Hepatocyte (in vitro differentiated cells): ENCODE measurements around the gene CRTAC1. TPM values are rescaled to one million over a fixed set of nuclear protein-coding genes. Genes with fewer than 3 reads are reported as not detected.

Experiments used
- DNase-seq: peaks from one replicate; pipeline ENCODE4 v3.0.0-alpha.2; 2016; ENCODE audit warnings: low spot score
- H2AFZ ChIP-seq: fragments of 200-600 bp; sonication (generic); 2 replicates; pipeline ENCODE4 v1.6.0; 2016; ENCODE audit warnings: antibody characterized with exemption, mild to moderate bottlenecking
- H3K27ac ChIP-seq: fragments of 200-600 bp; sonication (generic); 2 replicates; pipeline ENCODE4 v1.5.1; 2016; ENCODE audit warnings: mild to moderate bottlenecking
- H3K27me3 ChIP-seq: fragments of 200-600 bp; sonication (generic); 2 replicates; pipeline ENCODE4 v1.6.1; 2016
- H3K36me3 ChIP-seq: fragments of 200-600 bp; sonication (generic); replicated peaks from 2 replicates; pipeline ENCODE4 v1.5.1; 2016; ENCODE audit warnings: low read depth; ENCODE audit not compliant: insufficient read depth
- H3K4me1 ChIP-seq: fragments of 200-600 bp; sonication (generic); 2 replicates; pipeline ENCODE4 v1.5.1; 2016; ENCODE audit warnings: mild to moderate bottlenecking, moderate library complexity; ENCODE audit not compliant: insufficient read depth
- H3K4me2 ChIP-seq: fragments of 200-600 bp; sonication (generic); 2 replicates; pipeline ENCODE4 v1.6.0; 2016
- H3K4me3 ChIP-seq: fragments of 200-600 bp; sonication (generic); 2 replicates; pipeline ENCODE4 v1.5.1; 2016; ENCODE audit warnings: mild to moderate bottlenecking
- H3K79me2 ChIP-seq: fragments of 200-600 bp; sonication (generic); 2 replicates; pipeline ENCODE4 v1.6.0; 2017; ENCODE audit warnings: mild to moderate bottlenecking
- H3K9me2 ChIP-seq: fragments of 200-600 bp; sonication (generic); replicated peaks from 2 replicates; pipeline ENCODE4 v1.6.0; 2017; ENCODE audit warnings: mild to moderate bottlenecking; ENCODE audit not compliant: insufficient read depth
- H3K9me3 ChIP-seq: fragments of 200-600 bp; sonication (generic); 2 replicates; pipeline ENCODE4 v1.5.1; 2016; ENCODE audit warnings: low read depth, mild to moderate bottlenecking
- H4K20me1 ChIP-seq: fragments of 200-600 bp; sonication (generic); 2 replicates; pipeline ENCODE4 v1.6.0; 2016; ENCODE audit warnings: mild to moderate bottlenecking; ENCODE audit not compliant: insufficient read depth, poor library complexity, severe bottlenecking
- EZH2 ChIP-seq: fragments of 200-600 bp; sonication (generic); IDR thresholded peaks from 2 replicates; pipeline ENCODE4 v1.6.1; 2016; ENCODE audit warnings: antibody characterized with exemption, mild to moderate bottlenecking, borderline replicate concordance
- EZH2phosphoT487 ChIP-seq: fragments of 200-600 bp; sonication (generic); IDR thresholded peaks from one replicate; pipeline ENCODE4 v1.6.1; 2018; ENCODE audit warnings: antibody characterized with exemption, mild to moderate bottlenecking, low read depth, moderate library complexity; ENCODE audit not compliant: unreplicated experiment, severe bottlenecking
- WGBS: methylation state at CpG from one replicate; pipeline ENCODE4 v1.1.6; 2016; ENCODE audit warnings: low lambda C conversion rate; ENCODE audit errors: missing lambda C conversion rate; 5-methylcytosine and 5-hydroxymethylcytosine counted together
- polyA plus RNA-seq: library from polyadenylated mRNA; unstranded; fragments of >200 nt; fragmentation: Nextera tagmentation; extraction: Ambion mirVana; gene quantifications from 2 replicates; pipeline ENCODE4 v1.2.1, GENCODE V29; 2016
- total RNA-seq: library from RNA; depleted of rRNA; stranded (reverse); fragments of >200 nt; gene quantifications from 2 replicates; pipeline ENCODE4 v1.2.3, GENCODE V29; 2014
- TF ChIP-seq, protein P1 (sequence below): fragments of 200-600 bp; sonication (generic); IDR thresholded peaks from 2 replicates; pipeline ENCODE4 v1.5.1; 2016; ENCODE audit warnings: antibody characterized with exemption, mild to moderate bottlenecking; ENCODE audit not compliant: poor library complexity

Gene CRTAC1, protein sequence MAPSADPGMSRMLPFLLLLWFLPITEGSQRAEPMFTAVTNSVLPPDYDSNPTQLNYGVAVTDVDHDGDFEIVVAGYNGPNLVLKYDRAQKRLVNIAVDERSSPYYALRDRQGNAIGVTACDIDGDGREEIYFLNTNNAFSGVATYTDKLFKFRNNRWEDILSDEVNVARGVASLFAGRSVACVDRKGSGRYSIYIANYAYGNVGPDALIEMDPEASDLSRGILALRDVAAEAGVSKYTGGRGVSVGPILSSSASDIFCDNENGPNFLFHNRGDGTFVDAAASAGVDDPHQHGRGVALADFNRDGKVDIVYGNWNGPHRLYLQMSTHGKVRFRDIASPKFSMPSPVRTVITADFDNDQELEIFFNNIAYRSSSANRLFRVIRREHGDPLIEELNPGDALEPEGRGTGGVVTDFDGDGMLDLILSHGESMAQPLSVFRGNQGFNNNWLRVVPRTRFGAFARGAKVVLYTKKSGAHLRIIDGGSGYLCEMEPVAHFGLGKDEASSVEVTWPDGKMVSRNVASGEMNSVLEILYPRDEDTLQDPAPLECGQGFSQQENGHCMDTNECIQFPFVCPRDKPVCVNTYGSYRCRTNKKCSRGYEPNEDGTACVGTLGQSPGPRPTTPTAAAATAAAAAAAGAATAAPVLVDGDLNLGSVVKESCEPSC
- 0.47 and 0.84 TPM in 2 replicates for total RNA-seq
- polyA plus RNA-seq: 0.76 and 1.6 TPM in 2 replicates

DNA sequence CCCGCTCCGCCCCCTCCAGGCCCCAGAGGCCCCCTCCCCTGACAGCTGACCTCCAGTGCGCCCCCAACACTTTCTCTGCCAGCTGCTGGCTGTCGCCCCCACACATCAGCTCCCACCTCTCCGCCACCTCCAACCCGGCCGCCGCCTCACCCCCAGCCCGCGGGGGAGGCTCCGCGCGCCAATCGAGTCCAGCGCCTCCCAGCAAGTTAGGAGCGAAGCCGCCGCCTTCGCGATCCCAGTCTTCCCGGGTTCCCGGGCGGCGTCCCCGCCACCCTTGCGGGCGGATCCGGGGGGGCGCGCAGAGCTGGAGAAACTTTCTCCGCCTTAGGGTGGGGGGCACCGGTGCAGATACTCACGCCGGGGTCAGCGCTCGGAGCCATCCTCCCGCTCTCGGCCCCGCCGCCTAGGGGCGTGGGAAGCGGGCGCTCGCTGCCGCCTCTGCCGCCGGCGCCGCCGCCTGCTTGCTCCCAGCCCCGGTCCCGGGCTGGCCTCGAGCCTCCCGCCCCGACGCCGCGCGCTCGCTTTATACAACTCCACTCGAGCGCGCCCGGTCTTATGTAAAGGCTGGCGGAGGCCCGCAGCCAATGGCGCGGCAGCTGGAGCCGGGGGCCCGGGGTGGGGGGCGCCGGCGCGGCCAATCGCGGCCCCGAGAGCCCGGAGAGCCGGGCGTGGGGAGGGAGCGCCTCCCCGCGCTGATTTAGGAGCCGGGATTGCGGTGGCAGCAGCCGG is at the start of gene CRTAC1:
Gene CRTAC1 (minus strand): TSS at position 529 of the 729 bp plus-strand sequence. CDS start 149 bp downstream, at position 380.
- no peaks in the 10 kb centered on the region for H3K9me2 ChIP-seq
- H3K79me2 ChIP-seq: no peaks in the 10 kb centered on the region
- H4K20me1 ChIP-seq: no peaks in the 10 kb centered on the region
- no peak within 1 kb of the TSS for H3K27ac ChIP-seq
- peak within 1 kb of the TSS; percentile 20 for H3K4me3 ChIP-seq
- peaks cover 92% of the 10 kb centered on the region for H3K27me3 ChIP-seq
- H2AFZ ChIP-seq: no peak within 1 kb of the TSS
- H3K4me2 ChIP-seq: peak within 1 kb of the TSS; percentile 94
- no peaks in the 10 kb centered on the region for H3K36me3 ChIP-seq
- H3K9me3 ChIP-seq: no peaks in the 10 kb centered on the region
- TF ChIP-seq EZH2phosphoT487 (peak; percentile 11), EZH2 (peak; percentile 23)
- TF ChIP-seq, protein P1, sequence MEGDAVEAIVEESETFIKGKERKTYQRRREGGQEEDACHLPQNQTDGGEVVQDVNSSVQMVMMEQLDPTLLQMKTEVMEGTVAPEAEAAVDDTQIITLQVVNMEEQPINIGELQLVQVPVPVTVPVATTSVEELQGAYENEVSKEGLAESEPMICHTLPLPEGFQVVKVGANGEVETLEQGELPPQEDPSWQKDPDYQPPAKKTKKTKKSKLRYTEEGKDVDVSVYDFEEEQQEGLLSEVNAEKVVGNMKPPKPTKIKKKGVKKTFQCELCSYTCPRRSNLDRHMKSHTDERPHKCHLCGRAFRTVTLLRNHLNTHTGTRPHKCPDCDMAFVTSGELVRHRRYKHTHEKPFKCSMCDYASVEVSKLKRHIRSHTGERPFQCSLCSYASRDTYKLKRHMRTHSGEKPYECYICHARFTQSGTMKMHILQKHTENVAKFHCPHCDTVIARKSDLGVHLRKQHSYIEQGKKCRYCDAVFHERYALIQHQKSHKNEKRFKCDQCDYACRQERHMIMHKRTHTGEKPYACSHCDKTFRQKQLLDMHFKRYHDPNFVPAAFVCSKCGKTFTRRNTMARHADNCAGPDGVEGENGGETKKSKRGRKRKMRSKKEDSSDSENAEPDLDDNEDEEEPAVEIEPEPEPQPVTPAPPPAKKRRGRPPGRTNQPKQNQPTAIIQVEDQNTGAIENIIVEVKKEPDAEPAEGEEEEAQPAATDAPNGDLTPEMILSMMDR: no peak
- WGBS: under 1% methylated on average over 63 of the region's 86 CpGs
- peak; percentile 78 for DNase-seq
- H3K4me1 ChIP-seq: peaks cover 11% of the 10 kb centered on the region

DNA sequence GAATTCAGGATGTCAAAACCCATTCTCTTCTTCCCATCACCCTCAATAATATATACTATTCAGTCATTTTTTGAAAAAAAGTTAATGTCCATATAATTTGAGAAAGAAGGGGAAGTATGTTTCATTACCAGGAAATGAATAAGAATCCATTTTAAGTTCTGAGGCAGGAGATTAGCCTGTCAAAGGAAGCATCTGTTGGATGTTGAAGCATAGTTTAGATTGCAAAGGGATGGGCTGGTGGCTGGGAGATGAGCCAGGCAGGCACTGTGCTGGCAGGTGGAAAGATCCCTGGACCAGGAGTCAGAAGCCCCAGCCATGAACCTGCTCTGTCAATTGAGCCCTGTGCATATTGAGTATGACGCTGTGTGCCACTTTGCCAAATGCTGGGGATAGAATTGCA is 48.4 kb upstream of the CRTAC1 start:
- Histone ChIP-seq H2AFZ (no peak overlapping the region), H4K20me1 (no peaks in the 10 kb centered on the region), H3K4me1 (no peaks in the 10 kb centered on the region), H3K9me3 (no peaks in the 10 kb centered on the region), H3K27me3 (peaks cover 7% of the 10 kb centered on the region), H3K4me3 (no peak overlapping the region), H3K9me2 (no peaks in the 10 kb centered on the region), H3K27ac (no peak overlapping the region), H3K79me2 (no peaks in the 10 kb centered on the region), H3K4me2 (no peak overlapping the region), H3K36me3 (no peaks in the 10 kb centered on the region)
- WGBS: 100% methylated on average over 1 of the region's 1 CpG
- DNase-seq: no peak
- TF ChIP-seq EZH2: no peak
- TF ChIP-seq EZH2phosphoT487: no peak
- TF ChIP-seq, protein P1: no peak

DNA sequence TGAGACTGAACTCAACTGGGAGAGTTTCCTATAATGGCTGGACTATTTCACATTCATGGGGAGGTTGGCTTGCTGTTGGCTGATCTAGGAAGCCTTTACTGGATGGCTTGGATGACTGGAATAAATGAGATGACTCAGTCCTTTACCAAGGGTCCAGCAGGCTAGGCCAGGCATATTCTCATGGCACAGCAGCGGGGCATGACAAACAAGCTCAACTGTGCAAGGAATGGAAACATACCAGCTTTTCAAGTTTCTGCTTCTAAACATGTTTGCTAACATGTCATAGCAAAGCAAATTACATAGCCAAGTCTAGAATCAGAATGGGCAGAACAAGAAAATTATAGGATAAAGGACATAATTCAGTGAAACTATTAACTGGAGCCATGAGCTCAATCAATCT is 46.8 kb upstream of the CRTAC1 start:
- H3K36me3 ChIP-seq: no peaks in the 10 kb centered on the region
- H3K79me2 ChIP-seq: no peaks in the 10 kb centered on the region
- no peak overlapping the region for H3K27ac ChIP-seq
- TF ChIP-seq EZH2phosphoT487 (no peak), EZH2 (no peak)
- TF ChIP-seq, protein P1: no peak
- DNase-seq: no peak
- H3K4me2 ChIP-seq: no peak overlapping the region
- H3K27me3 ChIP-seq: peaks cover 2% of the 10 kb centered on the region
- WGBS: 61% methylated on average over 1 of the region's 1 CpG
- no peak overlapping the region for H3K4me3 ChIP-seq
- H3K9me2 ChIP-seq: no peaks in the 10 kb centered on the region
- H2AFZ ChIP-seq: no peak overlapping the region
- no peaks in the 10 kb centered on the region for H3K9me3 ChIP-seq
- no peaks in the 10 kb centered on the region for H3K4me1 ChIP-seq
- no peaks in the 10 kb centered on the region for H4K20me1 ChIP-seq
